ENCODE measurements around the gene LRRC34.

LRRC34 gene

DNA sequence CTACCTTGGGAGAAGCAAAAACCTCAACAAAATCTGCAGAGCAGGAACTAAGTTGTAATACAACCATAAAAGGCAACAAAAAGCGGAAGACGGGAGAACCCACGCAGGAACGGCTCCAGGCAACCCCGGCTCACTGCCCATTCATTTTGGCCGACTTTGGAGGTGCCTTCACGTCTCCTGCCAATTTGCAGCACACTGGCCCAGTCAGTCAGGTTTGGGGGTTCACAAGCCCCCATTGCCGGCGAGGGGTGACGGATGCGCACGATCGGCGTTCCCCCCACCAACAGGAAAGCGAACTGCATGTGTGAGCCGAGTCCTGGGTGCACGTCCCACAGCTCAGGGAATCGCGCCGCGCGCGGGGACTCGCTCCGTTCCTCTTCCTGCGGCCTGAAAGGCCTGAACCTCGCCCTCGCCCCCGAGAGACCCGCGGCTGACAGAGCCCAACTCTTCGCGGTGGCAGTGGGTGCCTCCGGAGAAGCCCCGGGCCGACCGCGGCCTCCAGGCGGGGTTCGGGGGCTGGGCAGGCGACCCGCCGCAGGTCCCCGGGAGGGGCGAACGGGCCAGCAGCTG, 48.3 kb downstream of the LRRC34 start:
- peak; percentile 33 to 57 (median 43) for DNase-seq

DNA sequence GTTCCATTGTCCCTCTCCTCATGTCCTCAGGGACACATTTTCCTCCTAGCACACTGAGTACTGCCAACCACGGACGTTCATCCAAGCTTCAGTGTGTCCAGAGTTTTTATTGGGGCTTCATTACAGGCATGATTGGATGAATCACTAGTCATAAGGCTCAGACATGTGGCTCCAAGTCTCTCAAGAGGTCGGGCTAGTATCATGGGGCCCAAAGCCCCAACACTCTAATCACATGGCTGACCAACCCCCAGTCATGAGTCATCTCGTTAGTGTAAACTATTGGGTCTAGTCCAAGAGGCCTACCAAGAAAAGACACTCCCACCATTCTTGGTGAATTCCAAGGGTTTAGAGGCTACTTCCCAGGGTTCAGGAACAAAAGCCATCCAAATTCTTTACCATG, 52.2 kb downstream of the LRRC34 start:
- DNase-seq, result no peak

DNA sequence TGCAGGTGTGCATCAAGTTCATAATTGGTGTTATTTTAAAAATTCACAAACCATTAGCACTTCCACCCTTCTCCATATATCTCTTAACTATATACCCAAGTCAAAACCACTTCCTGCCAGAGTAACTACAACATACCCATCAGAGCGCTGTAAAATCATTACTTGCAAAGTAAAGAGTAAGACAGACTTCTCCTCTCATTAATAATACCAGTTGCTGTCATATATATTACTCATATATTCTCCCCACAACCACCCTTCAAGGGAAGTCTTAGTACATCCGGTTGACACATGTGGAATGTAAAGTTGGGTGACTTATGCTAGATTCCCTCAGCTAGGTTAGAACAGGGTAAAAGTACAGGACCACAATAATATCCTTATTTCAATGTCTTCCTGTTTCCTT, 53.4 kb downstream of the LRRC34 start:
- DNase-seq, result no peak

DNA sequence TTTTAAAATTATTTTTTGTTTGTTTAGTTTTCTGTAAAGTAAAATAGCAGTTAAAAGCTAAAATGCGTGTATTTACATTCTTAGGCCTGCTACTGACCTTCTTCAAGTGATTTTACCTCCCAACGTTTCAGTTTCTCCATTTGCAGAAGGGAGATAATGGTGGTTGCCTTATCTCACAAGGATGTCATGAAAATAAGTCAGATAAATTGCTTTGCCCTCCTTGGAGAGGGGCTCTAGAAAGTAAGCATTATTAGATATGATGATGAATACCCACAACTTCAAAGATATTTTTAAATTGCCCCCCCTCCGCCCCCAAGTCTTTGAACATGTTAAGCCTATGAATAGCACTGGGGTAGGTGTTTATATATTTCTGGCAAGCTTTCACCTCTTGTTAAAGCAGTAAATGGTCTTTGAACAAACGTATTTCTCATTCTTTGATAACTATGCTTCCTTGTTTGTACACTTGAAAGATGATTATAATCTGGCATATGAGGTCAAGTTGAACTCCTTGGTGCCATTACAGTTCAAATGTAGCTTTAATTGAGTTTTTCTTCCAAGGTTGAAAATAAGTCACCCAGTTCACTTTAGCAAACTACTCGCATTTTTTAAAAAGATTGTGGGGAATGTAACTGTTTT, 54.2 kb downstream of the LRRC34 start:
- no peak for DNase-seq

- DNase-seq, result no peak
Observed at GRCh38 chr3:169755488-169755887, 57.2 kb downstream of the LRRC34 start.

DNA sequence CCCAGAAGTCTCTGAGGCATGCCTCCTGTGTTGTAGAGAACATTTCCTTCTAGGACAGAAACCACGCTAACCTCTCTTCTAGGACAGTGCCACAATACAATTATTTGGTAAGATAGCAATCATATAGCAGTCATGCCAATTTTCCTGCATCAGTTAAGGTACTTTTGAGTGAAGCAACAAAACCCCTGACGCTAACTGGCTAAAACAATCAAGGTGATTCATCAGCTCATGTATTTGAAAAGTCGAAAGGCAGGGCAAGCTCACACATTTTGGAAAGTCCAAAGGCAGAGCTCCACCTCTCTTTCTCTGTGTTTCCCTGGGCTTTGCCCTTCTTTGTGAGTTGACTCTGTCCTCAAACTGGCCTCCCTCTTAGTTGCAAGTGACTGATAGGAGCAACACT, 58.0 kb downstream of the LRRC34 start:
- no peak for DNase-seq

DNA sequence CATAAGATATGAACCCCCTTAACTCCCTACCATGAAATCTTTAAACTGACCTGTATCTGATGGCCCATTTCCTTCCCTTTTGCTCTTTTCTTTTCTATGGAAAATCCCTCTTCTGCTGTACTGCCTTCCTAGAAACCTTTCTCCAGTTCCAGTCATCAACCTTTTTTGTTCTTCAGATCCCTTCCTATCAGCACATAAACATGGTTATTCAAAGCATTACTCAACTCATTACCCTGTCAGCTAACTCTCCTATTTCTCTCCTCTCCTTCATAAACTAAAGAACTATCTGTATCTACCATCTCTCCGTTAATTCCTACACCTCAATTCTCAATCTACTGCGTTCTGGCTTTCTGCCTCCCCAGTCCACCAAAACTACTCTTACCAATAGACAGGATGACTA, 60.8 kb downstream of the LRRC34 start:
- no peak for DNase-seq

- no peak for DNase-seq
Observed at GRCh38 chr3:169750665-169751064, 62.0 kb downstream of the LRRC34 start.

GRCh38 chr3:169748670-169749069, 64.0 kb downstream of the LRRC34 start:
- DNase-seq, result no peak

DNA sequence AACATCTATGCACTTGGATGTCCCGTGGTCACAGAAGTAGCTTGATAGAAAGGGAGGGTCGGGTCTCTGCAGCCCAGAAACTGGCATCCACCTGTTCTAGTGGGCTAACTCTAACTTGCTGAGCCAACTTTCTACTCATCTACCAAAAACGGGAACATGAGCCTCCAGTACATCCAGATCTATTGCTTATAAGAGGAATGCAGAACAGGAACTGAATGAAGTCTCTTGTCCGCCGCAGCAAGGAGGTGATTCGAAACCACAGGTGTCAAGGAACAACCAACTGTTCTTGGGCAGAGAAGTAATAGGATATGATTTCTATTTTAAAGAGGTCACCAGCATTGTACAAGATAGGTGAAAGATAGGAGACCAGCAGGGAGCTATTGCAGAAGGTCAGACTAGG, 65.8 kb downstream of the LRRC34 start:
- DNase-seq, result no peak

DNA sequence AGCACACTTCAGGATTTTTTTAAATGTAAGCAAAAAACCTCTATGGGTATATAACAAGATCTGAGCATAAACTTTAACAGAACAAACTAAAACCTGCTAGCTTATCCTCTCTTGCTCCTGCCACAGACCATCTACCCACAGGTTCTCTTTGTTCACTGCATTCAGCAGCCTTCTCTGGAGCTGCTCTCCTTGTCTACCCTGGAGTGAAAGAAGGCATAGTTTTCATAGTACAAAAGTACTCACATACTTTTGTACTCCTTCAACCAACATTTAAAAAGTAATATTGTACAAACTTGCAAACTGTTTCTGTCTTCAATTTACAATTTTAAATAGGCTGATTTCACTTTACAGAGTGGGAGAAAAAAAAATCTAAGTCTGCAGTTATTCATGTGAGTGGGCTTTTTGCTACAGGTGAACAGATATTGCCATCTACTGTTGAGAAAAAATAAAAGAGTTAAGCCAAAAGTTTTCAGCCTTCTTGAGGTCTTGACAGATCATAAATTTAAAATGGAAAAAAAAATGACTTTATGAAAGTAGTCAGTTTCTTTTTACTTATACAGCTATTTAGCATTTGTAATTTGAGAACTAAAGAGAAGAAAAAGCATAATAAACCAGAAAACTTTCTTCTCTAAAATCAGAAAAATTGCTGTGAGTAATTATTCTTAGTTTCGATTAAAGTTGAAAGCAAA, 68.2 kb downstream of the LRRC34 start:
- no peak for DNase-seq
